ENCODE data around the gene KRT75.

Gene KRT75

GRCh38 chr12:52389313-52390207 lies 44.6 kb downstream of the KRT75 start:
- no peak for DNase-seq

- DNase-seq: no peak
Observed at GRCh38 chr12:52387859-52388258, 46.3 kb downstream of the KRT75 start.

- no peak for DNase-seq
Observed at GRCh38 chr12:52385226-52385702, 48.9 kb downstream of the KRT75 start, which contains the start of gene KRT84. KRT84 (minus strand) TSS chr12:52385652; CDS start chr12:52385585, 67 bp downstream.

GRCh38 chr12:52383331-52383730 lies 50.8 kb downstream of the KRT75 start:
- no peak for DNase-seq

- DNase-seq: no peak
Observed at GRCh38 chr12:52382854-52383253, 51.3 kb downstream of the KRT75 start.

- DNase-seq: no peak
Observed at GRCh38 chr12:52381206-52381605, 53.0 kb downstream of the KRT75 start.

- no peak for DNase-seq
Observed at GRCh38 chr12:52380271-52380694, 53.9 kb downstream of the KRT75 start.

- DNase-seq: no peak
Observed at GRCh38 chr12:52379536-52379935, 54.6 kb downstream of the KRT75 start.

GRCh38 chr12:52378091-52378490 lies 56.1 kb downstream of the KRT75 start:
- DNase-seq: no peak

GRCh38 chr12:52377266-52377665 lies 56.9 kb downstream of the KRT75 start:
- DNase-seq: no peak

Data from COR-L47 (cell line).